ENCODE data around the gene TMTC2.

The TMTC2 gene

GRCh38 chr12:83181074-83181473 is 494.4 kb downstream of the TMTC2 start:
- no peak overlapping the region for H3K4me3 ChIP-seq (ENCODE audit: insufficient read depth, low read length, poor library complexity, severe bottlenecking)

GRCh38 chr12:83183132-83183531 is 496.4 kb downstream of the TMTC2 start:
- no peaks in the 10 kb centered on the region for H3K9me2 ChIP-seq (replicated peaks; ENCODE audit: insufficient read depth, low read length)
- no peaks in the 10 kb centered on the region for H3K36me3 ChIP-seq (ENCODE audit: low read length)
- no peak overlapping the region for H2AFZ ChIP-seq (ENCODE audit: low read depth, low read length, severe bottlenecking)
- H3K79me2 ChIP-seq (ENCODE audit: insufficient read depth, low read length) = no peaks in the 10 kb centered on the region
- no peak overlapping the region for H3K4me2 ChIP-seq (ENCODE audit: low read depth, low read length, poor library complexity, severe bottlenecking)
- no peak overlapping the region for H3K4me3 ChIP-seq (ENCODE audit: insufficient read depth, low read length, poor library complexity, severe bottlenecking)
- no peaks in the 10 kb centered on the region for H4K20me1 ChIP-seq (ENCODE audit: low read depth, low read length)
- H3K9ac ChIP-seq (ENCODE audit: low read length) = no peak overlapping the region
- no peaks in the 10 kb centered on the region for H3K9me3 ChIP-seq (ENCODE audit: insufficient read depth, low read length)
- H3K27me3 ChIP-seq (ENCODE audit: low read length) = no peaks in the 10 kb centered on the region
- no peak overlapping the region for H3K27ac ChIP-seq (ENCODE audit: low read depth, low read length)
- TF ChIP-seq EZH2phosphoT487 (conservative IDR thresholded peaks at IDR 0.05; ENCODE audit: low read length) (no peak), CTCF (IDR thresholded peaks at IDR 0.05; ENCODE audit: insufficient read depth, low read length, poor library complexity, severe bottlenecking) (no peak)
- no peaks in the 10 kb centered on the region for H3F3A ChIP-seq (ENCODE audit: insufficient read depth)

More at GRCh38 chr12:83181074-83181473, 494.4 kb downstream of the TMTC2 start:
- Histone ChIP-seq H3K36me3 (ENCODE audit: low read length) (no peaks in the 10 kb centered on the region), H2AFZ (ENCODE audit: low read depth, low read length, severe bottlenecking) (no peak overlapping the region), H3K9me2 (replicated peaks; ENCODE audit: insufficient read depth, low read length) (no peaks in the 10 kb centered on the region), H3K4me2 (ENCODE audit: low read depth, low read length, poor library complexity, severe bottlenecking) (no peak overlapping the region), H3F3A (ENCODE audit: insufficient read depth) (no peaks in the 10 kb centered on the region), H3K9me3 (ENCODE audit: insufficient read depth, low read length) (no peaks in the 10 kb centered on the region), H4K20me1 (ENCODE audit: low read depth, low read length) (no peaks in the 10 kb centered on the region), H3K79me2 (ENCODE audit: insufficient read depth, low read length) (no peaks in the 10 kb centered on the region), H3K27ac (ENCODE audit: low read depth, low read length) (no peak overlapping the region), H3K9ac (ENCODE audit: low read length) (no peak overlapping the region), H3K27me3 (ENCODE audit: low read length) (no peaks in the 10 kb centered on the region)
- TF ChIP-seq EZH2phosphoT487 (conservative IDR thresholded peaks at IDR 0.05; ENCODE audit: low read length) (no peak), CTCF (IDR thresholded peaks at IDR 0.05; ENCODE audit: insufficient read depth, low read length, poor library complexity, severe bottlenecking) (no peak)

Measured in SU-DHL-6 (cell line).